Smooth muscle cell of the brain vasculature (primary cell): Measurements from ENCODE around the gene PIP5K1B.

Experiments
- DNase-seq: peaks from one replicate; pipeline ENCODE4 v3.0.0-alpha.2; 2012; ENCODE audit warnings: low read depth, low spot score

Gene PIP5K1B

GRCh38 chr9:68951879-68952659 lies 247.0 kb downstream of the PIP5K1B start:
- DNase-seq: no peak

- no peak for DNase-seq
These were observed 248.7 kb downstream of the PIP5K1B start for GRCh38 chr9:68953771-68954170.

GRCh38 chr9:68955330-68955729 lies 250.3 kb downstream of the PIP5K1B start:
- DNase-seq: no peak

GRCh38 chr9:68957479-68957878 lies 252.4 kb downstream of the PIP5K1B start:
- no peak for DNase-seq

GRCh38 chr9:68961587-68961986 lies 256.5 kb downstream of the PIP5K1B start:
- no peak for DNase-seq

- DNase-seq: no peak
These were observed 258.4 kb downstream of the PIP5K1B start for GRCh38 chr9:68963416-68963815.

- no peak for DNase-seq
These were observed 259.1 kb downstream of the PIP5K1B start for GRCh38 chr9:68964102-68964541.

- no peak for DNase-seq
These were observed 259.7 kb downstream of the PIP5K1B start for GRCh38 chr9:68964765-68965164.

- no peak for DNase-seq
These were observed 261.5 kb downstream of the PIP5K1B start for GRCh38 chr9:68966496-68966944.

- DNase-seq: no peak
These were observed 262.8 kb downstream of the PIP5K1B start for GRCh38 chr9:68967800-68968199.

GRCh38 chr9:68969538-68969937 lies 264.5 kb downstream of the PIP5K1B start:
- no peak for DNase-seq

- DNase-seq: no peak
These were observed 265.1 kb downstream of the PIP5K1B start for GRCh38 chr9:68970151-68970550.

GRCh38 chr9:68973619-68974018 lies 268.6 kb downstream of the PIP5K1B start:
- no peak for DNase-seq

- DNase-seq: no peak
These were observed 269.4 kb downstream of the PIP5K1B start for GRCh38 chr9:68974431-68974830.

- DNase-seq: no peak
These were observed 269.9 kb downstream of the PIP5K1B start for GRCh38 chr9:68974901-68975300.

- DNase-seq: no peak
These were observed 270.5 kb downstream of the PIP5K1B start for GRCh38 chr9:68975365-68976043.

- no peak for DNase-seq
These were observed 273.0 kb downstream of the PIP5K1B start for GRCh38 chr9:68978066-68978465.

- no peak for DNase-seq
These were observed 273.5 kb downstream of the PIP5K1B start for GRCh38 chr9:68978501-68978900.

GRCh38 chr9:68979538-68980314 lies 274.7 kb downstream of the PIP5K1B start:
- DNase-seq: no peak

- DNase-seq: no peak
These were observed 275.4 kb downstream of the PIP5K1B start for GRCh38 chr9:68980341-68980914.

GRCh38 chr9:68981789-68982188 lies 276.7 kb downstream of the PIP5K1B start:
- no peak for DNase-seq

GRCh38 chr9:68983008-68983411 lies 278.0 kb downstream of the PIP5K1B start:
- no peak for DNase-seq
